NOMO-1 treated with DMSO at 0.1 percent for 48 hours (cell line): ENCODE data around the gene SUMO3.

Source experiments
- DNase-seq: peaks from one replicate; lab custom pipeline; 2025; ENCODE audit not compliant: unreplicated experiment; lab: John Stamatoyannopoulos, UW

The SUMO3 gene

DNA sequence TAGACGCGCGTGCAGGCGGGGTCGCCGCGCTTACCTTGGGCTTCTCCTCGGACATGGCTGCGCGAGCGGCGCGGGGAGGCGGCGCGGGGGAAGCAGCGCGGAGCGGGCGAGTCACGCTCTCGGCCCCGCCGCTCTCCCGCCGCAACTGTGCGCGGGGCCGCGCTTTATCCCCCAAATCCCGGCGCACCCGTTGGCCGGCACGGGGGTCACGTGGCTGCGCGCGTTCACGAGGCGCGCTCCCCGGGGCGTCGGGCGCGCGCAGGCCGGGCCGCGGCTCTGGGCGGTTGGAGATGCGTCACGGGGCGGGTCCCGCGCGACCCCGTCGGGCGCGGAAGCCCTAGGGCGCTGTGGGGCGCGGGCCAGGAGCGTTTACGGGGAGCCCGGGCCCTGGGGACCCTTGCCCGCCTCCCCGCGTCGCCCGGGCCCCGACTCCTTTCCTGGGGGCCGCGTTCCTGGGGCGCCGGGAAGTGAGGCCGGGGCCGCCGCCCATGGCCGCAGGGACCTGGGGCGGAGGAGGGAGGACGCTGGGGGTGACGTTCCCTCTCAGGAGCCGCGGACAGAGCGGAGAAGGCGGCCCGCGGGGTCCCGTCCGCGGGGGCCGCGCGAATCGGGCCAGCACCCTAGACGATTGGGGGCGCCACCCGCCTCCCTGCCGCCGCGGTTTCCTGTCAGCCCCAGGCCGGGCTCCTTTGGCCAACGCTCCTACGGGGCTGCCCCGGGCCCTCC, at the start of gene SUMO3:
TSS of gene SUMO3 (minus strand) at position 149 of the 726 bp plus-strand sequence. CDS start at position 55, 94 bp downstream.
- DNase-seq, result peak; percentile 63

DNA sequence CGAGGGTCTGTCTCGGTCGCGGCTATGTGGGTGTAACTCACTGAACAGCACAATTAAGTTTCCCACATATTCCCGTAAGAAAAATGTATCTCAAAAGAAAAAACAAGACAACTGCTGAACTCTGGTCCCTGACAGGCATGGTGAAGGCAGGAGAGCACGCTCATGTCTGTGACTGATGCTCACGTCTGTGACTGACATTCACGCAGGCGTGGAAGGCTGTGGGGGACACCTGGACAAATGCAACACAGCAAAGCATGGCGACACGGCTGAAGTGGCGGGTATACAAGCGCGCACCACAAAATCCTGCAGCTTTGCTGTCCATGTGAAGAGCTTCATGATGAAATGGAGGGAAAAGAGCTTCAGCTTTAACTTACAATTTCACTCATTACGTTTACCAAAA, 49.6 kb upstream of the SUMO3 start:
- no peak for DNase-seq

DNA sequence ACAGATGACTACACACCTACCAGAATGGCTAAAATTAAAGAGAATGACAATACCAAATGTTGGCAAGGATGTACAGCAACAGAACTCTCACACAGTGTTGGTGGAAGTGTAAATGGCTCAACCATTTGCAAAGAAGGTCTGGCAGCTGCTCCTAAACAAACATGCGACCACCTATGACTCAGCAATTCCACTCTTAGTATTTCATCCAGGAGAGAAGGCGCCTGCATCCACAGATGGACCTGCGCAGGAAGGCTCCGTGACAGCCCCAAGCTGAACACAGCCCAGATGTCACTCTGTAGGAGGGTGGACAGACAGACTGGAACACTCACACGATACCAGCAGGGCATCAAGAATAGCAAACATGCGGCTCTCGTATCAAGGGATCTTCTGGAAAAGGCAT, 48.9 kb upstream of the SUMO3 start:
- DNase-seq, result no peak

DNA sequence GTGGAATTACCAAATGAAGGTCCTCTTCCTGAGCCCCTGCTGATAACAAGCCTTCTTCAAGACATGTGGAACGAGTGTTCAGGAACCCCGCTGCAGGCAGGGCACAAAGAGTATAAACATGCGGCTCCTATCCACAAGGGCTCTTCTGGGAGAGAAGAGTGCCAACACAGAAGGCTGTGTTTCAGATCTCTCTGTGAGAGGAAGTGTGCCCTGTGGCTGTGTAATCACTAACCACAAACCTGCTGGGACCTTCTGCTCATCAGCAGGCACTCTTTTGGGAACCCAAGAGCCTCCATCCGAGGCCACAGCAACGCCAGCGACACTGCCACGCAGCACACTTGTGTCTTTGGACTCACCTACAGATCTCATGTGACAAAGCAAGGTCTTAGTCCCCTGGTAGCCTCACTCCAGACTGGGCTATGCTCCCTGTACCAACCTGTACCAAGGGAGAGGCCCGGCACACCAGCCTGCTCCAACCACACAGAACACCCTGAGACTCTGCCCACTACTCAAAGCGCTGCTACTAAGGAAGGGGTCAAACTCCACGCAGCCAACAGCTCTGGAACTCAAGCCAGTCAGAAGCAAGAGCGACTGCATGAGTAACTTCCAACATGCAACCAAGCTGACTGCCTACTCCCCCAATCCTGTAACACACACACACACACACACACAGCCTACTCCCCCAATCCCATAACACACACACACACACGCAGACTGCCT, 47.9 kb upstream of the SUMO3 start:
- DNase-seq, result peak; percentile 89

DNA sequence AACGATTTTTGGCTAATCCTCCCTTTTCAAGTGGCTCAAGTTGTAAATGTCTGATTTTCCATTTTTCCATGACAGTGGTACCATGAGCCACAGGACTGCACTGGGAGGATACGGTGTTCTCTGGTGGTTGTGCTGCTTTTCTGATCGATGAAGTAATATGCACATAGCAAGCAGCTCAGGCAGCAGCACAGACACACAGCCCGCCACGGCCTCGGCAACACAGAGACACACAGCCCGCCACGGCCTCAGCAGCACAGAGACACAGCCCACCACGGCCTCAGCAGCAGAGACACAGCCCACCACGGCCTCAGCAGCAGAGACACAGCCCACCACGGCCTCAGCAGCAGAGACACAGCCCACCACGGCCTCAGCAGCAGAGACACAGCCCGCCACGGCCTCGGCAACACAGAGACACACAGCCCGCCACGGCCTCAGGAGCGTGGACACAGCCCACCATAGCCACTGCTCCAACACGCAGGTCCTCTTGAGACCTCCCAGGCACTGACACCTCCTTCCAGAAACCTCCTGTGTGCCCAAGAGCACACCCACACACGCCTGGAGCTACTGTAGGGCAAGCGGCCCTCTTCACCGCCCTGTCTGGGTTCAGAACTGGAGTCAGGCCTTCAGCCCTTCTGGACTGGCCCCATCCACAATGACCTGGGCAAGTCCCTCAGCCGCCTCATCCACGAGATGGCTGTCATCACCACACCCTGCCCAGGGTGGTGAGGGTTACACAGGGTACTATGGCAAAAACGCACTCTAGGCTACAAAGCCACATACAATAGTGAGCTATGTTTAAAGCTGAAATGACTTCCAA, 45.2 kb upstream of the SUMO3 start:
- no peak for DNase-seq

DNA sequence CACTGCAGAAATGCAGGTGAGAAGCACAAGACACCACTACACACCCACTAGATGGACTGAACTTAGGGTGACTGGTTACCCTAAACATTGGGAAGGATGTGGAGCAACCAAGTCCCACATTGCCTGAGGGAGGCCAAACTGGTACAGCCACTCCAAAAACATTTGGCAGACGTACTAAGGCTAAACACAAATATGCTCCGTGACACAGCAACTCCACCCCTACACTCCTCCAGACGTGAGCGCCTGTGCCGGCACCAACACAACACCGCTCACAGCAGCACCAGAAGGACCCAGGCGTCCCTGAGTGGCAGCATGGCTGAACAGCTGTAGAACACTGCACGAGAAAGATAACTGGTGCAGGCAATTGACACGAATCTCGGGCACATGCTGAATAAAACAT, 40.9 kb upstream of the SUMO3 start:
- DNase-seq, result no peak

DNA sequence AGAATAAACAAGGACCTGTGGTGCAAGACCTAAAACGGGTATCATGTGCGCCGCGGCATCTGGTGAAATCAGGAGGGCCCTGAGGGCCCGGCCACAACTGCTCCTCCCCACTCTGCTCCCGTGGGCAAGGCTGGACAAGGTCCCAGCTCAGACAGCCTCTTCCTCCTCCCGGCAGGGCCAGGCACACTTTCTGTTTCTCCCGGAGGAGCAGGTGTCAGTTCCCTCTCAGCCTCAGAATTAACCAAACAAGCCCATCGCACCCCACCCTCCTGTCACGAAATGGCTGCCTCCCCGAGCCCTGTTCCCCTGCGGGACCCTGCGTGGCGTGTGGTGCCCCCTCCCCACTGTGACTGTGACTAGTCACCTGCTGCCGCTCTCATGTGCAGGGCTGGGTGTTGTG, 40.4 kb upstream of the SUMO3 start:
- DNase-seq, result no peak

DNA sequence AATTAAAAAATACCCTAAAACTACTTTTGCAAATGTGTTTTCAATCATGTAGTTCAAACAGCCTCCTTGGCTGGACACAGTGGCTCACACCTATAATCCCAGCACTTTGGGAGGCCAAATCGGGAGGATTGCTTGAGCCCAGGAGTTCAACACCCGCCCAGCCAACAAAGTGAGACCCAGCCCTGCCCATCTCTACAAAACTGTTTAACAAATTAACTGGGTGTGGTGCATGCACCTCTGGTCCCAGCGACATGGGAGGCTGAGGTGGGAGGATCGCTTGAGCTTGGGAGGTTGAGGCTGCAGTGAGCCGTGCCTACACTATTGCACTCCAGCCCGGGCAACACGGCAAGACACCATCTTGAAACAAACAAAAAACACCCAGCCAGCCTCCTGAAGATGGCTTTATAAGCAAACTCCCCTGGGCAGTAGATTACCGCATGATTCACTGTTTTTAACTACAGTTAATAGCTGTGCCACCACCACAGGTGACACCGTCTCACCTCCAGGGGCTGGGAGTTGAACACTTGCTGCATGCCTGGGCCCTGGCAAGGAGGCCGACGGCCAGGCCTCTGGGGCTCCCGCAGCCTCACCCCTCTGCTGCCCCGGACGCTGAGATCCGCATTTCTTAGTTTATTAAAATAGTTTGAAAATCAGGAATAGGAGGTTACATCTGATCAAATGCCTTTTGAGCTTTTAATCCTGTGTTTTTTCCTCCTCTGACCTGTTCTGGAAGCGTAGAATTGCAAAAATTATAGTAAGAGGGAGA, 39.4 kb upstream of the SUMO3 start:
- no peak for DNase-seq

DNA sequence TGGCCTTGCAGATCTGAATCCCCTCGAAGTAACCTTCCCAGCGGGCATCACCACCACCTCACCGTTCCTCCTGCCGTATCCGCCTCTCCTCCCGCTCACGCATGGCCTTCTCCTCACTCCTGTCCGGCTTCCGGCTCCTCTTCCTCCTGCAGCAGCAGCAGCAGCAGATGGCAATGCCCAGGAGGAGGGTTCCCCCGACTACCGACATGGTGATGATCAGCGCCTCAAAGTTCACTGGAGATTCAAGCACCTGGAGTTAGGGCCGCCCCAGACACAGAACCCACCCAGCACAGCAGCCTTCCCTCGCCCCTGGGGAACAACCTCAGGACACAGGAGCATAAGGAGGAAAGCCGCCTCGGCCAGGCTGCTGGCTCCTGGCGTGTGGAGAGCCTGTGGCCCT, 38.3 kb upstream of the SUMO3 start:
- no peak for DNase-seq

DNA sequence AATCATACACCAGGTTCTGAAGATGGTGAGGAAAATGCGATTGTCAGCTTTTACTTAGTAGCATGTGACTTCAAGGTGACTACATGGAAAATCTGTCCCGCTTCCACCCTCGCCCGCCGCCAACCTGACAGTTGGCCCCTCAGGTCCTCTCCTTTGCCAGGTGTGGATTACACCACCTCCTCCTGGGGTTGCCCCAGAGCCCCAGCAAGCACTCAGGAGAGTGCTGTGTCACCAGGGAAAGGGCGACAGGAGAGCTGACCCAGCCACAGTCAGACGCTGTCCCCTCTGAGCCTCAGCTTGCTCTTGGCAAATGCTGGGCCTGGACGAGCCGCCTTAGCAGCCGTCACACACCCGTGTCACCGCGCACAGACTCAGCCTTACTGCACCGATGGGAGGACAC, 37.7 kb upstream of the SUMO3 start:
- DNase-seq, result no peak

DNA sequence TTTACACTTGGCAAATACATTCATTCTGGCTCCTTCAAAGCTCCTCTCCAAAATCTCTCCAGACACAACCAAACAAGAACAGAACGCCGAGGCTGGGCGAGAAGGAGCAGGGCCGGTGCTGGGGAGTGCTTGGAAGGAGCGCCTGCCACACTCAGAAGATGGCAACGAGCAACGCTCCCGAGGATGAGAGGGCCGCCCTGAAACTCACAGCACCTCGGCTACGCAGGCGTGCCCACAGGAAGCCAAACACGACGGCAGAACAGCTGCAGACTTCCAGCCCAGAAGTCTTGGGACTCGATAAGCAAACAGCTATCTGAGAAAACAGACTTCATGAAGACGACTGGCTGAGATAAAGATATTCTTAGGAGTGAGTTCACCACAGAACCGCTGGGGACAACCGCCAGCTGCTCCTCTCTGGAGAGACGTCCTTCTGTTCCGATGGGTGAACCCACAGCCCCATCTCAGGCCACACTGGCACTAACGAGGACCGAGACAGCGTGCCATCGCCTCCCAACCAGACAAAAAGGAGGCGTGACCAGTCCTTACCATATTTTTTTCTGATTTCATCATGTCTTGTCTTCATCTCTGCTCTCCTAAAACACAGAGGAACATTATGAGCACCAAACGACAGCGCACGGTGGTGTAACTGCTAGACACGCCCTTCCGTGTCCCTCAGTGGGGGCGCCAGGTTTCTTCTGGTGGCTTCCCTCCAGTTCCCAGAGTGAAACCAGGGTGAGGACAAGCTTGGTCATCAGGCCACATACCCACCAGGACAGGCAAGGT, 37.0 kb upstream of the SUMO3 start:
- DNase-seq, result no peak

DNA sequence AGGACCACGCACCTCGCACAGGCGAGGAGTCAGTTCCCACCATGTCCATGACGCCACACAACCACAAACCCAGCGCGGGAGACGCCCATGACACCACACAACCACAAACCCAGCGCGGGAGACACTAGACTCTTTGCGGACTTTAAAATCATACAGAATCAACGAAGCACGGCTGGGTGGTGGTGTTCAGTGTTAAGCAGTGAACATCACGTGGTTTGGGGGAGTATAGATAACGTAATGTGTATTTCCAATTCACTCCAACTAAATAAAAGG, 36.5 kb upstream of the SUMO3 start:
- no peak for DNase-seq

DNA sequence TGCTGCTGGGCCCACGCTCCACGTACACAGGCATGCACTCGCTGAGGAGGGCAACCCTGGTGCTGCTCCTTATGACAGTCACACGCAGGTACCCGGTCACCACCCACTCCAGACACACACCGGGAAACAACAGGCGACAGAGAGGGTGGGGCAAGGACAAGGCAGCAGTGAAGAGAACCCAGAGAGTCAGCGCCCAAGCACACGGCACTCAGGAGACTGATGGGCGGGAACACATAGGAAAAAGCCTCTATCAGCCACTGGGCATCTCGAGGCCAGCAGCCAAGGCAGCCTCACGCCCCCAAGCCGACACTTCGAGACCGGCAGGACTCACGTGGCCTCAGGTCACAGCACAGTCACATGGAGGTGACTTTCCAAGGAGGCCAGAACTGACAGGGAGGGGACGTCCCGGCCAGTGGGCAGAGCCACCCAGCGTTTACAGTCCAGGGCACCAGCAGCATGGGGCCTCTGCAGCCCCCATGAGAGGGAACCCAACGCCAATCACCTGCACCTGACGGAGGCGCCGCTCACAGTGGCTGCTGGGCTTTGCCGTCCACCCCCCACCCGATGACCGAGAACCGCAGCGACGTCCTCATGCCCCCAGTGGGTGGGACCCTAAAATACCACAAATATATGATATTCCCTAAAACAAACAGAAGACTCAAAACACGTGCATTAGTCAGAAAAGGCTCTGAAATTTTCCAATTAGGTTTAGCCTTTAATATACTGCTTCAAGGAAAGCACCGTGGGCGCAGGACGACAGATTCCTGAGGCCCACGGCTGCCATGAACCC, 35.9 kb upstream of the SUMO3 start:
- DNase-seq, result no peak

DNA sequence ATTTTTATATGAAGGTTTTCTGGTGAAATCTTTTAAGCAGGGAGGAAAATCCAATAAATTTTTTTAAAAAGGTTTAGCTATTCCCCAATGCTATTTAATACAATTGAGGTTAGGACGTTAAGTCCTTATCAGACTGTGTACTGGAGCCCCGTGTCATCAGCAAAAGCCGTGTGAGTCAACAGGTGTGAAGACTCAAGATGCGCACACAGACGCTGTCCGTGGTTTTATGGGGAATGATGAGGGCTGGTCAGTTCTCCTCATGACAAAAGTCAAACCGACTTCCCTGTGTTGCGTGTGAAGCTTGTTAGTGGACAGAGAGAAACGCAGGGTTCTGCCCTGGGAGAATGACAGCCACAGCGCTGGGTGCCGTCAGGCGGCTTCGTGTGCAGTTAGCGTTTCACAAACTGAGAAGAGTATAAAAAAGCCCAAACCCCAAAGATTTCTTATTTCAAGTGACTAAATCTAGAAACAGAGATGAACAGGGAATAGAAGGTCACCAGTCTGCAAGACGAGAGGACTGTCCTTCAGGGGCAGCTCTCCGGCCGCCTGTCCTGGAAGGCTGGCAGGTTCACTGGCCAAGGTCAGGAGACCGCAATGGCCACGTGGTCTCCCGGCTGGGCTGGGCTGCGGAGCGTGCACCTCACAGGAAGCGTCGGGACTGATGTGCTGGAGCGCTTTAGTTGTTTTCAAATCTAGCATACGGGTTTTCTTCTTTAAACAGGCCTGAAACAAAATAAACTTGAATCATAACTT, 33.2 kb upstream of the SUMO3 start:
- no peak for DNase-seq

DNA sequence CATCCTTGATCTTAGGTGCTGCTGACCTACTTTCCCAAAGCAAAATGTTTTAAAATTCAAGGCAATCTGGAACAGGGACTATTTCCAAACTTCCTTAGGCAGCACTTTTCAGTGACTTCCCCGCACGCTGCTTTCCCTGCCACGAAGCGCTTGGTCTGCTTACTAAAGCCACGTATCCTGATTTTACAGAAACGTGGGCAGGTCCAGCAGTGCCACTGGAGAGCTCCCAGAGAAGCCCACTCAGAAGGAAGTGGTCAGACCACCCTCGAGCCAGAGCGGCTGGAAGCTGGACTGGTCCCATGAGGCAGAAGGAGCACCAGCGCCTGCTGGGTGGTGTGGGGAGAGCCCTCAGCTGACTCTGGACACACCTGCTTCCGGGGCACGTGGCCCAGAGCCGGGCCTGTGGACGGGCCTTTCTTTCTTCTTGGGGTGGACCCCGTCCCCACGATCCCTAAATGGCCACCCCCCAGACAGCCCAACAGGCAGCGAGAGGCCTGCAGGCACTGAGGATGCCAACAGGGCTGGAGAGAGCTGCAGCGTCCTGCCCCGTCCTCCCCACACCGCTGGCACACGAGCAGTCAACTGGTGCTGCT, 32.4 kb upstream of the SUMO3 start:
- DNase-seq, result no peak

DNA sequence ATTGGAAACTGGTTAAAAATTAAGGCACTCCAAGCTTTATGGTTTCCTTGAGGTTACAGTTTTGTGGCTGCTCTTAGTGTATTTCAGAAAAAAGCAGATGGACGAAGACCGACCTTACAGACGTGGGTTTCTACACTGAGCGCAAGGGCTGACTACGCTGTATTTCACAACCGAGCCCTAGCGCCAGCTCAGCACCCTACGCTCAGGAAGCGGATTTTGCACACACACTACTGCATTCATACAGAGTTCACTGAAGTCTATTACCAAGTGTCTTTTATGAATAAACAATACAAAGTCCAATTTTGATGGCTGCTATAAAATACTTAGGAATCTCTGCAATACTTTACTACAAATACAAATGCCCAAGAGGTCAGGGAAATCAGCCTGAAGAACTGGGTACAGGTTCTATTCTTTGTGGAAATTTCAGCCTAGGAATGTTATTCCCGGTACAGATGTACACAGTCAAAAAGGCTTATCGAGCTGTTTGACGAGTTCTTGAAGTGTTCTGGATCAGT, 31.8 kb upstream of the SUMO3 start:
- DNase-seq, result peak; percentile 57

DNA sequence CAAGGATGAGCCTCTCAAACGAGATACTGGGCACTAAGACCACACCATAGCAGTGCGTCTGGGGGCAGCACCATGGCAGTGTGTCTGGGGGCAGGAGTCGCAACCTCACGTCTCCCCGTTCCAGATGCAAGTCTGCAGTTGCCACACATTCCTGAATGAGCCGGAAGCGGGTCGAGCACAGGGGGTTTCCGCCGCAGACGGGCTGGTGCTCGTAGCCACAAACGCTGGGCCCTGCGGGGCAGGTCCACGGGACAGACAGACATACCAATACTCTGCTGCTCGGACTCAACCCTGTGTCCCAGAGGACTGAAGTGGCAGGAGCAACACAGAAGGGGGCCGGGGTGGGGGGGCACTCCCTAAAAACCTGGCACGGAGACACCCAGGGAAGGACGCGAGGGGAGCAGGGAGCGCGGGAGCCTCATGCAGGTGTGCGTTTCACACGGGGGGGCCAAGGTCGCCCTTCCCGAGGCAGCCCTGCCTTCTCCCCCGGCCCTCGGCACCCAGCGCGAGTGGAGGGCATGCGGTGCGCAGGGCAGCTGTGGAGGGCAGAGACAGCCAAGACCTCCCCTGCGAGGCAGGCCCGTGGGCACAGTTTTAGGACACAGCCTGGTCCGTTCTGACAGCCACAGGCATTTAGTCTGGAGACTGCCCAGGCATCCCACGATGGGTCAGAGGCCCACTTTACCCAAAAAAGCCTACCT, 31.1 kb upstream of the SUMO3 start:
- no peak for DNase-seq
